ENCODE data around the gene EDN3. TPM values are rescaled to one million over a fixed set of nuclear protein-coding genes. Genes with fewer than 3 reads are reported as not detected.

Gene EDN3
- total and polyA plus RNA-seq, 2 of the 8 experiments (the other 6 are each of a cell fraction or from before 2014, with no cell fraction given), result 0.17 to 0.38 TPM

GRCh38 chr20:59361411-59361810 lies 61.0 kb downstream of the EDN3 start:
- Histone ChIP-seq H3K14ac (ENCODE audit: insufficient read length) (no peak overlapping the region), H3K79me2 (ENCODE audit: control insufficient read depth in 1 of 2, insufficient read depth in 2 of 2, low read length in 2 of 2) (no peaks in the 10 kb centered on the region), H2BK5ac (ENCODE audit: low read depth, low read length) (no peak overlapping the region), H3K56ac (replicated peaks; ENCODE audit: insufficient read length, low read depth, low read length) (no peak overlapping the region), H2AK5ac (ENCODE audit: low read depth, low read length) (no peak overlapping the region), H3K4ac (replicated peaks; ENCODE audit: insufficient read length, low read depth, low read length) (no peak overlapping the region), H4K5ac (ENCODE audit: insufficient read length, low read depth, low read length) (no peak overlapping the region), H3K4me1 (replicated peaks in 1 of 4; ENCODE audit: control insufficient read depth in 3 of 4, insufficient read depth in 4 of 4, low read length in 3 of 4) (peaks cover 0 to 4% (median 3%) of the 10 kb centered on the region in 4 experiments; a peak in 4 of 7 replicates), H3K23me2 (ENCODE audit: low read depth, low read length) (no peaks in the 10 kb centered on the region), H3K4me2 (ENCODE audit: insufficient read depth in 1 of 2, low read depth in 2 of 2, low read length in 2 of 2) (no peak overlapping the region), H4K91ac (replicated peaks; ENCODE audit: insufficient read length, low read length) (no peak overlapping the region), H2AFZ (ENCODE audit: low read length) (no peak overlapping the region), H2BK12ac (ENCODE audit: low read depth, low read length) (no peak overlapping the region), H2BK15ac (ENCODE audit: low read length) (no peak overlapping the region), H3K9me3 (ENCODE audit: insufficient read depth in 2 of 2, low read depth in 1 of 2, low read length in 1 of 2) (no peaks in the 10 kb centered on the region), H3K27ac (ENCODE audit: low read depth, low read length) (no peak overlapping the region), H3K36me3 (ENCODE audit: control insufficient read depth in 2 of 4, insufficient read depth in 4 of 4, low read length in 3 of 4) (no peaks in the 10 kb centered on the region), H3K9ac (replicated peaks in 1 of 4; ENCODE audit: extremely low read depth in 1 of 4, low read depth in 3 of 4, low read length in 3 of 4) (no peak overlapping the region), H3K4me3 (ENCODE audit: extremely low read depth in 1 of 4, insufficient read depth in 2 of 4, low read depth in 3 of 4, low read length in 4 of 4) (no peak overlapping the region), H3K27me3 (replicated peaks in 1 of 4; ENCODE audit: control insufficient read depth in 3 of 4, extremely low read depth in 1 of 4, insufficient read depth in 3 of 4, low read length in 3 of 4) (no peaks in the 10 kb centered on the region; a peak in 1 of 7 replicates), H4K20me1 (replicated peaks in 1 of 2; ENCODE audit: control insufficient read depth in 1 of 2, insufficient read depth in 2 of 2, low read length in 2 of 2) (no peaks in the 10 kb centered on the region), H3K18ac (ENCODE audit: extremely low read depth, low read length) (no peak overlapping the region), H2BK120ac (replicated peaks; ENCODE audit: low read depth, low read length) (no peak overlapping the region), H4K8ac (ENCODE audit: extremely low read depth, insufficient read depth, low read length) (no peak overlapping the region), H3K23ac (ENCODE audit: insufficient read length) (no peak overlapping the region), H3K79me1 (ENCODE audit: low read depth, low read length) (no peaks in the 10 kb centered on the region), H2BK20ac (ENCODE audit: low read length) (no peak overlapping the region)
- FAIRE-seq (no peak), DNase-seq (ENCODE audit: low read depth in 1 of 2, low spot score in 2 of 2) (no peak)
- ChIA-PET CTCF (ENCODE audit: partially characterized antibody) (interaction anchor here (0.8 to 1.1 kb wide), 3 partner anchors 24 to 154 kb away, joined by 3 read pairs; no protein-coding TSS in a partner anchor), POLR2A (ENCODE audit: partially characterized antibody) (no interaction called here)
- 80% methylated on average over 5 of the region's 5 CpGs; no CpG with 5 or more reads in 1 of the 2 experiments for WGBS, 2 experiments (ENCODE audit: extremely low coverage in 1 of 2, insufficient coverage in 1 of 2, insufficient read length in 1 of 2, insufficient replicate concordance in 2 of 2, low coverage in 1 of 2, low lambda C conversion rate in 2 of 2, missing lambda C conversion rate in 1 of 2)
- TF ChIP-seq RNF2 (IDR thresholded peaks at IDR 0.05; ENCODE audit: borderline replicate concordance, low read depth, low read length, missing control alignments, poor library complexity, severe bottlenecking) (no peak), POLR2AphosphoS5 (IDR thresholded peaks at IDR 0.05; ENCODE audit: low read depth, low read length) (no peak), NRF1 (IDR thresholded peaks at IDR 0.05; ENCODE audit: low read depth, low read length) (no peak), CEBPB (IDR thresholded peaks at IDR 0.05; ENCODE audit: low read depth, low read length) (no peak), ASH2L (IDR thresholded peaks at IDR 0.05; ENCODE audit: low read length) (no peak), MAFK (IDR thresholded peaks at IDR 0.05; ENCODE audit: low read depth, low read length) (no peak), BACH1 (IDR thresholded peaks at IDR 0.05; ENCODE audit: low read length) (no peak), CTBP2 (IDR thresholded peaks at IDR 0.05; ENCODE audit: borderline replicate concordance, insufficient read depth, insufficient read length, low read length) (no peak), RAD21 (IDR thresholded peaks at IDR 0.05 in 1 of 2, conservative IDR thresholded peaks at IDR 0.05 in 1 of 2; ENCODE audit: low read depth in 2 of 2, low read length in 2 of 2) (no peak), POU5F1 (IDR thresholded peaks at IDR 0.05; ENCODE audit: low read depth, low read length) (no peak), BCL11A (IDR thresholded peaks at IDR 0.05; ENCODE audit: low read depth in 2 of 2, low read length in 2 of 2) (no peak), POLR2A (IDR thresholded peaks at IDR 0.05; ENCODE audit: control extremely low read depth in 1 of 2, low read depth in 2 of 2, low read length in 2 of 2) (no peak), SP4 (IDR thresholded peaks at IDR 0.05; ENCODE audit: low read length) (no peak), TEAD4 (IDR thresholded peaks at IDR 0.05; ENCODE audit: low read depth, low read length) (no peak), GABPA (IDR thresholded peaks at IDR 0.05; ENCODE audit: borderline replicate concordance, insufficient read depth, low read length) (no peak)
